OCI-LY1 (cell line): ENCODE results near the gene DMTF1.

Experiments
- H2AFZ ChIP-seq: fragments of 200-600 bp; sonication (generic), shearing (Covaris generic); 2 replicates; pipeline ENCODE4 v1.6.0; 2014; ENCODE audit warnings: antibody characterized with exemption, mild to moderate bottlenecking, low read length
- H3F3A ChIP-seq: fragments of 200-600 bp; sonication (generic), shearing (Covaris generic); 2 replicates; pipeline ENCODE4 v1.6.0; 2014; ENCODE audit warnings: mild to moderate bottlenecking, antibody characterized with exemption, low read length, moderate library complexity; ENCODE audit not compliant: insufficient read depth
- H3K27ac ChIP-seq: fragments of 200-600 bp; sonication (generic); 2 replicates; pipeline ENCODE4 v1.5.1; 2014; ENCODE audit warnings: low read length, mixed run types, mild to moderate bottlenecking, low read depth; ENCODE audit not compliant: poor library complexity, severe bottlenecking
- H3K27me3 ChIP-seq: fragments of 200-600 bp; sonication (generic); 2 replicates; pipeline ENCODE4 v1.6.0; 2014; ENCODE audit warnings: antibody characterized with exemption, mild to moderate bottlenecking, low read length, moderate library complexity; ENCODE audit not compliant: insufficient read depth
- H3K36me3 ChIP-seq: fragments of 200-600 bp; sonication (generic); 2 replicates; pipeline ENCODE4 v1.6.1; 2014; ENCODE audit warnings: mild to moderate bottlenecking, antibody characterized with exemption, low read length, moderate library complexity, mixed read lengths; ENCODE audit not compliant: insufficient read depth
- H3K4me1 ChIP-seq: fragments of 200-600 bp; sonication (generic); 2 replicates; pipeline ENCODE4 v1.5.1; 2014; ENCODE audit warnings: mild to moderate bottlenecking, low read length, moderate library complexity; ENCODE audit not compliant: insufficient read depth, severe bottlenecking
- H3K4me2 ChIP-seq: fragments of 200-600 bp; sonication (generic), shearing (Covaris generic); 2 replicates; pipeline ENCODE4 v1.6.1; 2014; ENCODE audit warnings: low read length
- H3K4me3 ChIP-seq: fragments of 200-600 bp; sonication (generic); 2 replicates; pipeline ENCODE4 v1.5.1; 2014; ENCODE audit warnings: low read length, low read depth, mild to moderate bottlenecking, mixed read lengths; ENCODE audit not compliant: poor library complexity, severe bottlenecking
- H3K79me2 ChIP-seq: fragments of 200-600 bp; shearing (Covaris generic); 2 replicates; pipeline ENCODE4 v1.6.1; 2016; ENCODE audit warnings: mixed run types, low read length, mixed read lengths; ENCODE audit not compliant: insufficient read depth
- H3K9ac ChIP-seq: fragments of 200-600 bp; sonication (generic), shearing (Covaris generic); 2 replicates; pipeline ENCODE4 v1.6.1; 2014; ENCODE audit warnings: mild to moderate bottlenecking, low read length, mixed read lengths
- H3K9me2 ChIP-seq: fragments of 200-600 bp; sonication (generic), shearing (Covaris generic); 2 replicates; pipeline ENCODE4 v1.6.1; 2014; ENCODE audit warnings: low read depth, mild to moderate bottlenecking, low read length, mixed read lengths
- H3K9me3 ChIP-seq: fragments of 200-600 bp; shearing (Covaris generic); 2 replicates; pipeline ENCODE4 v1.6.1; 2014; ENCODE audit warnings: low read length, mixed read lengths
- H4K20me1 ChIP-seq: fragments of 200-600 bp; sonication (generic), shearing (Covaris generic); 2 replicates; pipeline ENCODE4 v1.6.0; 2016; ENCODE audit warnings: mild to moderate bottlenecking, low read length; ENCODE audit not compliant: insufficient read depth
- EZH2 ChIP-seq: fragments of 200-600 bp; sonication (generic), shearing (Covaris generic); IDR thresholded peaks from 2 replicates; pipeline ENCODE4 v1.8.0; 2017; ENCODE audit warnings: borderline replicate concordance, mixed run types, mild to moderate bottlenecking, antibody characterized with exemption, low read length, moderate library complexity, mixed read lengths
- TF ChIP-seq, protein P1 (sequence below): fragments of 200-600 bp; sonication (generic), shearing (Covaris generic); IDR thresholded peaks from 2 replicates; pipeline ENCODE4 v1.5.1; 2017; ENCODE audit warnings: mild to moderate bottlenecking, antibody characterized with exemption, low read length, moderate library complexity, mixed read lengths

Gene DMTF1

DNA sequence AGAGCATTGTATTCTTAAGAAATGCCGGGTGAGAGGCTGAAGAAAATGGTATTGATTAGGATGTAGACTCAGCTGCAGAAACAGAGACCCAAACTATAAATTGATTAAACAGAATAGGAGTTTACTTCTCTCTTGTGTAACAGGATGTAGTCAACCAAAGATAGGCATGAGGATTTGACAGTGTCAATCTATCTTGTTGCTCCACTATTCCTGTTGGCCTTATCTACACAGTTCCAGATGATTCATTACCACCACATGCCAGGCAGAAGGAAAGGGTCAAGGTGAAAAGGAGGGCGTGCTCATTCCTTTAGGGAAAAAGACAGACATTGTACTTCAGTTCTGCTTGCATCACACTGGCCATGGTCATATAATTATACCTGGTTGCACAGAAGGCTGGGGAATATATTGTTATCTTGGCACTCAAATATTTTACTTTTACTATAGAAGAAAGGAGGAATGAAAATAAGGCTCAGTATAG is 11.9 kb upstream of the DMTF1 start:
- no peaks in the 10 kb centered on the region for H3K36me3 ChIP-seq
- H3K9ac ChIP-seq = no peak overlapping the region
- no peaks in the 10 kb centered on the region for H3K79me2 ChIP-seq
- no peak overlapping the region for H3K27ac ChIP-seq
- no peaks in the 10 kb centered on the region for H4K20me1 ChIP-seq
- no peak overlapping the region for H2AFZ ChIP-seq
- H3K27me3 ChIP-seq = no peaks in the 10 kb centered on the region; the same call in 1 of the 2 replicates
- H3K4me1 ChIP-seq = peaks cover 11% of the 10 kb centered on the region
- H3K9me3 ChIP-seq = 0 out of 2 replicates have a peak, but pooled peaks cover 2% of the 10 kb centered on the region
- H3K9me2 ChIP-seq = no peaks in the 10 kb centered on the region
- H3K4me2 ChIP-seq = no peak overlapping the region
- H3K4me3 ChIP-seq = no peak overlapping the region
- no peaks in the 10 kb centered on the region for H3F3A ChIP-seq
- TF ChIP-seq EZH2 = no peak
- TF ChIP-seq, protein P1, sequence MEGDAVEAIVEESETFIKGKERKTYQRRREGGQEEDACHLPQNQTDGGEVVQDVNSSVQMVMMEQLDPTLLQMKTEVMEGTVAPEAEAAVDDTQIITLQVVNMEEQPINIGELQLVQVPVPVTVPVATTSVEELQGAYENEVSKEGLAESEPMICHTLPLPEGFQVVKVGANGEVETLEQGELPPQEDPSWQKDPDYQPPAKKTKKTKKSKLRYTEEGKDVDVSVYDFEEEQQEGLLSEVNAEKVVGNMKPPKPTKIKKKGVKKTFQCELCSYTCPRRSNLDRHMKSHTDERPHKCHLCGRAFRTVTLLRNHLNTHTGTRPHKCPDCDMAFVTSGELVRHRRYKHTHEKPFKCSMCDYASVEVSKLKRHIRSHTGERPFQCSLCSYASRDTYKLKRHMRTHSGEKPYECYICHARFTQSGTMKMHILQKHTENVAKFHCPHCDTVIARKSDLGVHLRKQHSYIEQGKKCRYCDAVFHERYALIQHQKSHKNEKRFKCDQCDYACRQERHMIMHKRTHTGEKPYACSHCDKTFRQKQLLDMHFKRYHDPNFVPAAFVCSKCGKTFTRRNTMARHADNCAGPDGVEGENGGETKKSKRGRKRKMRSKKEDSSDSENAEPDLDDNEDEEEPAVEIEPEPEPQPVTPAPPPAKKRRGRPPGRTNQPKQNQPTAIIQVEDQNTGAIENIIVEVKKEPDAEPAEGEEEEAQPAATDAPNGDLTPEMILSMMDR = no peak

DNA sequence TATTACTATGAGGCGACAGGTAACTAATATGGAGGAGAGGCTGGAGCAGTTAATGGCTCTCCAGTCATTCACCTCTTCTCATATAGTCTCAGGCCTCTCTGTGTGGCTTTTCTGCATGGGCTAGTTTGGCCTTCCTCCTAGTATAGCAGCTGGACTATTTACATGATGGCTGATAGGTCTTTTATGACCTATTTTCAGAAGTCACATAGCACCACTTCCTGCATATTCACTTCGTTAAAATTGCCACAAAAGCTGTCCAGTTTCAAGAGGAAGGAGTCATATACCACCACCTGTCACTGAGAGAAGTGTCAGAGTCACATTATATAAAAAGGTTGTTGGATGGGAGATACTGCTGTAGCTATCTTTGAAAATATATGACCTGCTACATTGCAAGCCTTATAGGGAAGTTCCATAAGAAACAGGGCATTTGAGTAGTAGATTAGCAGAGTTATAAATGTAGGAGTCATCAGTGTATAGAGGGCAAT is 8.0 kb upstream of the DMTF1 start:
- no peak overlapping the region for H3K9ac ChIP-seq
- no peaks in the 10 kb centered on the region for H3K9me2 ChIP-seq
- H3K4me3 ChIP-seq = no peak overlapping the region
- H3K4me2 ChIP-seq = no peak overlapping the region
- no peaks in the 10 kb centered on the region for H3K79me2 ChIP-seq
- no peak for TF ChIP-seq EZH2
- TF ChIP-seq, protein P1 = no peak
- peaks cover 11% of the 10 kb centered on the region for H3K4me1 ChIP-seq
- no peaks in the 10 kb centered on the region for H3F3A ChIP-seq
- H3K27me3 ChIP-seq = no peaks in the 10 kb centered on the region
- no peaks in the 10 kb centered on the region for H3K36me3 ChIP-seq
- H4K20me1 ChIP-seq = no peaks in the 10 kb centered on the region
- no peak overlapping the region for H2AFZ ChIP-seq
- no peaks in the 10 kb centered on the region for H3K9me3 ChIP-seq
- no peak overlapping the region for H3K27ac ChIP-seq

DNA sequence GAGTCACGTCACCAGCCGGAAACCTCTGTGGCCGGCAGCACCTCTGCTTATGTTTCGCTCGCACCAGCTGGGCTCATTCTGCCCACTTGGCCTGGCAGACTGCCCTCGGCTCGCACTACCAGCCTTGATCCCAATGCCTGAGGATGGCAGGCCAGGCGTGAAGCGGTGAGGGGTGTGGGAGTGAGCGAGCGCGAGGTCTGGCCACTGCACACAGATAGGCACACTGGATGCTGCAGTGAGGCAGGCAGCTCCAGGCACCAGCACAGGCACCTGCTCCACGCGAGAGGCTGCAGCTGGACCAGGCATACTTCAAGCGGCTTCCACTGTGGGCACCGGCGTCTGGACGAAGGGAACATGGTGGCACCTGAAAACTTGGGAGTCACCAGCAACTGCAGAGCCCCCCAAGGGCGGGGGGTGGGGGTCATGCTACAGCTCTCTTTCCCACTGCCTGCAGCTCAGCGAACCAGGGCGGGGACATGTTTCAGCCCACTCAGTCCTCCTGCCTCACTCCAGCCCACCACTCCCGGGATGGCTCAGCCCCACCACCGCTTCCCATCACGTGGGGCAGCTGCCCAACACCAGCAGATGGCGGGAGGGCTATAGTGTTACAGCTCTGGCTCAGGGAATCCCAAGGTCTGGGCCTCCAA is 5.4 kb upstream of the DMTF1 start:
- Histone ChIP-seq H3K9ac (no peak overlapping the region), H3K4me1 (peaks cover 21% of the 10 kb centered on the region), H3K9me3 (no peaks in the 10 kb centered on the region), H3K4me2 (no peak overlapping the region), H3K27ac (no peak overlapping the region), H3K36me3 (no peaks in the 10 kb centered on the region), H3K4me3 (no peak overlapping the region), H3K9me2 (no peaks in the 10 kb centered on the region), H4K20me1 (no peaks in the 10 kb centered on the region), H2AFZ (no peak overlapping the region), H3K27me3 (no peaks in the 10 kb centered on the region), H3F3A (no peaks in the 10 kb centered on the region; the same call in 1 of the 2 replicates), H3K79me2 (no peaks in the 10 kb centered on the region)
- TF ChIP-seq EZH2 = no peak
- TF ChIP-seq, protein P1 = no peak
